Measurements from ENCODE around the gene AARS2.

DNA sequence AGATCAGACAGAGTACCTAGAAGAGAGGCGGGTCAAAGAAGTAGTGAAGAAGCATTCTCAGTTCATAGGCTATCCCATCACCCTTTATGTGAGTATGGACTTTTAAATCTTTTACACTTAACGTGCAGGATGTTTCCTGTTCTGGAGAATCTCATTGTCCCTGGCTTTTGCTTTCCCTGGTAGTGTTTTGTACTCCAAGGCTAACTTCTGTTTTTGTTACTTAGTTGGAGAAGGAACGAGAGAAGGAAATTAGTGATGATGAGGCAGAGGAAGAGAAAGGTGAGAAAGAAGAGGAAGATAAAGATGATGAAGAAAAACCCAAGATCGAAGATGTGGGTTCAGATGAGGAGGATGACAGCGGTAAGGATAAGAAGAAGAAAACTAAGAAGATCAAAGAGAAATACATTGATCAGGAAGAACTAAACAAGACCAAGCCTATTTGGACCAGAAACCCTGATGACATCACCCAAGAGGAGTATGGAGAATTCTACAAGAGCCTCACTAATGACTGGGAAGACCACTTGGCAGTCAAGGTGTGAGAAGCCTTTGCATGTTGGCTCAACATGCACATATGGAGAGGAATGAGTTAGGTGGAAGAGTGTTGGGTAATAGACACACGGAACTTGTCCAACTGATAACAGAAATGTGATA lies 63.0 kb downstream of the AARS2 start:
- TF ChIP-seq, protein P1, sequence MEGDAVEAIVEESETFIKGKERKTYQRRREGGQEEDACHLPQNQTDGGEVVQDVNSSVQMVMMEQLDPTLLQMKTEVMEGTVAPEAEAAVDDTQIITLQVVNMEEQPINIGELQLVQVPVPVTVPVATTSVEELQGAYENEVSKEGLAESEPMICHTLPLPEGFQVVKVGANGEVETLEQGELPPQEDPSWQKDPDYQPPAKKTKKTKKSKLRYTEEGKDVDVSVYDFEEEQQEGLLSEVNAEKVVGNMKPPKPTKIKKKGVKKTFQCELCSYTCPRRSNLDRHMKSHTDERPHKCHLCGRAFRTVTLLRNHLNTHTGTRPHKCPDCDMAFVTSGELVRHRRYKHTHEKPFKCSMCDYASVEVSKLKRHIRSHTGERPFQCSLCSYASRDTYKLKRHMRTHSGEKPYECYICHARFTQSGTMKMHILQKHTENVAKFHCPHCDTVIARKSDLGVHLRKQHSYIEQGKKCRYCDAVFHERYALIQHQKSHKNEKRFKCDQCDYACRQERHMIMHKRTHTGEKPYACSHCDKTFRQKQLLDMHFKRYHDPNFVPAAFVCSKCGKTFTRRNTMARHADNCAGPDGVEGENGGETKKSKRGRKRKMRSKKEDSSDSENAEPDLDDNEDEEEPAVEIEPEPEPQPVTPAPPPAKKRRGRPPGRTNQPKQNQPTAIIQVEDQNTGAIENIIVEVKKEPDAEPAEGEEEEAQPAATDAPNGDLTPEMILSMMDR (IDR thresholded peaks at IDR 0.05; ENCODE audit: poor library complexity) = no peak
- no peak for TF ChIP-seq EZH2phosphoT487 (IDR thresholded peaks at IDR 0.05; ENCODE audit: low read depth, severe bottlenecking, unreplicated experiment)

Data from hepatocyte (in vitro differentiated cells).